RCC 7860 (cell line): Measurements from ENCODE around the gene GIGYF1.

Source experiments
- DNase-seq: peaks from one replicate; pipeline ENCODE4 v3.0.0-alpha.2; 2015; ENCODE audit warnings: low spot score
- FAIRE-seq: peaks from 2 replicates; lab custom pipeline; 2012; peaks lifted over from hg19 to GRCh38; lab: Jason Lieb, UNC

GIGYF1 gene

DNA sequence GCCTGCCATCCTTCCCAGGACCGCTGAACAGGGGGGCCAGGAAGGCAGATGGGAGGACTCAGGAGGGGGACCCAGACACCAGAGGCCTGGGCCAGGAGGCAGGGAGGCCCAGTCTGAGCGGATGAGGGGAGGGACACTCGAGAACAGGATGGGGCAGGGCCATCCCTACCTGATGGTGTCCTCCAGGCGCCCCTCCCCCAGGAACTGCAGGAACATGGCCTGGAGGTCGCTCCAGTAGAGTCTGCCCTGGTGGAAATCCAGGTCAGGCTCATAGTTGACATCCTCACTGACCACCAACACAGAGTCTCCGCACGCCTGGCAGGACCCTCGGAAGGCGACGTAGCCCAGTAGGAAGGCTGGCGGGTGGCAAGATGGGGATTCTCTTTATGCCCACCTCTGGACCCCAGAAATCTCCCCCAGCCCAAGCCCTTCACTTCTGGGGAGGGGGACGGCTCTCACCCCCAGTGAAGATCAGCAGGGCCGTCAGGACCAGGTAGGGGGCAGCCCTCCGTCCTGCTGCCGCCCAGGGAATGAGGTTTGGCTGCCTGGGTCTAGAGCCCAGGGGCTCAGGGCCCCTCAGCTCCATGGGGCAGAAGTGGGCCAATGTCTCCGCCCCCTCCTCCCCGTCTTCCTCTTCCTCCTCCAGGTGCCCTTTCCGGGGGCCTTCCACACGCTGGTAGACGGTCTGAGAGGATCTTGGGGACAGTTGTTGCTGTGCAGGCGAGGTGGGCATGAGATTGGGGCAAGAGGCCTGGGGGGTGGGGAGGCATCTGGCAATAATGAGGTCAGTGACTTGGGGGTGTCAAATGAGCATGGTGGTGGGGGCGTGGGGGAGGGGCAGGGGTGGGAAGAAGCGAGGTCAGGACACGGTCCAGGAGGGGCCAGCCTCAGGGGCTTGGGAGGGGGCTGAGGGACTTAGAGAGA, 53.3 kb downstream of the GIGYF1 start:
- DNase-seq, result no peak
- no peak for FAIRE-seq

DNA sequence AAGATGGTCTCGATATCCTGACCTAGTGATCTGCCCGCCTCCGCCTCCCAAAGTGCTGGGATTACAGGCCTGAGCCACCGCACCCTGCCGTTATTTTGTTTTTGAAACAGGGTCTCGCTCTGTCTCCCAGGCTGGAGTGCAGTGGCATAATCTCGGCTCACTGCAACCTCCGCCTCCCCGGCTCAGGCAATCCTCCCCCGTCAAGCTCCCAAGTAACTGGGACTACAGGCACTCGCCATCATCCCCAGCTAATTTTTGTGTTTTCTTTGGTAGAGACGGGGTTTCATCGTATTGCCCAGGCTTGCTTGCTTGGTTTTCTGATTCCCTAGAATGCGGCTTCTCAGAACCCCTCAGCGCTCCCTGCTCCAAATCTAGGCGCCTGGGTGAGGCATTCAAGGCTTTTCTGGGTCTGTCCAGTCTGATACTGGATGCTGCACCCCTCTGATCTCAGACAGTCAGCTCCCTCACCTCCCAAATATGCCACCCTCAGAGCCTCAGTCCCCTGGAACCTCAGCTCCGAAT, 54.0 kb downstream of the GIGYF1 start:
- no peak for DNase-seq
- FAIRE-seq, result no peak

DNA sequence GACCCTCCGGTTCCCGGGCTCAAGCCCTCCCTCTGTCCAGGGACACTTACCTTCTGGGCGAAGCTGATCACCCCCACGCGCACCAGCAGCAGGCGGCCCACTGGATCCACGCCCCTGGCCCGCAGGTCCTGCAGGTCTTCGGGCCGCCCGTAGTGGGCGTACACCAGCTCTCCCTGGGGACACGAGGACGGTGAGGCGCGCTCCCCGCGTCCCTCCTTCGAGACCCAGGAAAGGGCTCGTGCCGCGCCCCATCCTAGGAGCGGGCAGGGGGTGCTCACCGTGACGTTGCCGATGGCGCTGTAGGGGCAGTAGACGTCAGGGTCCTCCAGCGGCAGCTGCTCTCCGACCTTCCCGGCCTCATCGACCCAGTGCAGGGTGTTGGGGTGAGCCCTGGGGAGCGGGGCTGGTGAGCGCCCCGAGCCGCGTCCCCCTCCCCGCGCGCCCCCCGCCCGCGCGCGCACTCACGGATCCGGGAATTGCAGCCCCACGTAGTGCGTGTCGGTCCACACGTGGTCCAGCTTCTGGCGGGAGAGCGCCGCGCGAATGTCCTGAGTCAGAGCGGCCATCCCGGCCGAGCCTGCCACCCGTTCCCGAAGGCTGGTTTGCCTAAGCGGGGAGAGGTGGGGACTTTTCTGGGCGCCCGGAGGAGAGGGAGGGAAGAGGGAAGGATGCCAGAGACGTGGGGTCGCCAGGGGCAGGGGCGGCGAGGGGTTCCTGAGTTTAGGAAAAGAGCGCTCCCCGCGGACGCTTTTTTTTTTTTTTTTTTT, 60.9 kb downstream of the GIGYF1 start:
- FAIRE-seq (no peak), DNase-seq (no peak)

DNA sequence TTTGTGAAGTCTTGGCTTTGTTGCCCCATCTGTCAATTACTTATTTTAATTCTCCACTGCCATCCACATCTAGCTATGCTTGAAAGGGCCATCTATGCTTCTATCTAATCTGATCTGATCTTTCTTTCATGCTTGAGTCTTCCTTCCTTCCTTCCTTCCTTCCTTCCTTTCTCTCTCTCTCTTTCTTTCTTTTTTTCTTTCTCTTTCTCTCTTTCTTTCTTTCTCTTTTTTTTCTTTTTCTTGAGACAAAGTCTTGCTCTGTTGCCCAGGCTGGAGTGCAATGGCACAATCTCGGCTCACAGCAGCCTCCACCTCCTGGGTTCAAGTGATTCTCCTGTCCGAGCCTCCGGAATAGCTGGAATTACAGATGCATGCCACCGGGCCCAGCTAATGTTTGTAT, 64.0 kb downstream of the GIGYF1 start:
- no peak for DNase-seq
- FAIRE-seq, result no peak
